ENCODE data around the gene ATP5PB.
A peak's percentile ranks its signal among the peaks of the same experiment; 100 is the strongest.

ATP5PB gene

GRCh38 chr1:111441573-111442192, 7.6 kb upstream of the ATP5PB start:
- no peak overlapping the region for H3K27ac ChIP-seq
- TF ChIP-seq CTCF (IDR thresholded peaks at IDR 0.05), result peak; percentile 13
- H3K27me3 ChIP-seq, result no peaks in the 10 kb centered on the region
- peaks cover 18% of the 10 kb centered on the region in 2 experiments for H3K4me1 ChIP-seq (ENCODE audit: control insufficient read depth in 1 of 2, insufficient read depth in 1 of 2, low read depth in 1 of 2, low read length in 1 of 2)
- H3K36me3 ChIP-seq, result peaks cover 29% of the 10 kb centered on the region
- H3K4me3 ChIP-seq (ENCODE audit: low read depth in 1 of 2, low read length in 1 of 2), result no peak overlapping the region
- no peaks in the 10 kb centered on the region for H3K9me3 ChIP-seq

- Histone ChIP-seq H3K27ac (no peak overlapping the region), H3K9me3 (no peaks in the 10 kb centered on the region), H3K27me3 (no peaks in the 10 kb centered on the region), H3K36me3 (peaks cover 29% of the 10 kb centered on the region), H3K4me1 (ENCODE audit: control insufficient read depth in 1 of 2, insufficient read depth in 1 of 2, low read depth in 1 of 2, low read length in 1 of 2) (peaks cover 18% of the 10 kb centered on the region in 2 experiments), H3K4me3 (ENCODE audit: low read depth in 1 of 2, low read length in 1 of 2) (no peak overlapping the region)
- no peak for TF ChIP-seq CTCF (IDR thresholded peaks at IDR 0.05)
Observed at GRCh38 chr1:111442457-111442856, 6.8 kb upstream of the ATP5PB start.

GRCh38 chr1:111444031-111444430, 5.2 kb upstream of the ATP5PB start:
- Histone ChIP-seq H3K4me1 (ENCODE audit: control insufficient read depth in 1 of 2, insufficient read depth in 1 of 2, low read depth in 1 of 2, low read length in 1 of 2) (peaks cover 18 to 19% of the 10 kb centered on the region in 2 experiments), H3K9me3 (no peaks in the 10 kb centered on the region), H3K4me3 (ENCODE audit: low read depth in 1 of 2, low read length in 1 of 2) (no peak overlapping the region), H3K36me3 (peaks cover 29% of the 10 kb centered on the region), H3K27me3 (no peaks in the 10 kb centered on the region), H3K27ac (no peak overlapping the region)
- no peak for TF ChIP-seq CTCF (IDR thresholded peaks at IDR 0.05)

GRCh38 chr1:111446546-111446945, 2.7 kb upstream of the ATP5PB start:
- Histone ChIP-seq H3K4me3 (ENCODE audit: low read depth in 1 of 2, low read length in 1 of 2) (no peak overlapping the region), H3K9me3 (no peaks in the 10 kb centered on the region), H3K27me3 (no peaks in the 10 kb centered on the region), H3K4me1 (ENCODE audit: control insufficient read depth in 1 of 2, insufficient read depth in 1 of 2, low read depth in 1 of 2, low read length in 1 of 2) (peaks cover 21 to 27% of the 10 kb centered on the region in 2 experiments), H3K36me3 (peaks cover 33% of the 10 kb centered on the region), H3K27ac (no peak overlapping the region)
- no peak for TF ChIP-seq CTCF (IDR thresholded peaks at IDR 0.05)

GRCh38 chr1:111446967-111447892, 2.0 kb upstream of the ATP5PB start:
- Histone ChIP-seq H3K4me1 (ENCODE audit: control insufficient read depth in 1 of 2, insufficient read depth in 1 of 2, low read depth in 1 of 2, low read length in 1 of 2) (peaks cover 21 to 27% of the 10 kb centered on the region in 2 experiments), H3K27me3 (no peaks in the 10 kb centered on the region), H3K36me3 (peaks cover 32% of the 10 kb centered on the region), H3K27ac (no peak overlapping the region), H3K9me3 (no peaks in the 10 kb centered on the region), H3K4me3 (ENCODE audit: low read depth in 1 of 2, low read length in 1 of 2) (no peak overlapping the region)
- TF ChIP-seq CTCF (IDR thresholded peaks at IDR 0.05), result no peak
